Measurements from ENCODE around the gene LDAH.

The LDAH gene

GRCh38 chr2:20771299-20771698 is 51.6 kb downstream of the LDAH start:
- no peak for DNase-seq

- no peak for DNase-seq
These were observed 55.9 kb downstream of the LDAH start for GRCh38 chr2:20766798-20767644.

- no peak for DNase-seq
These were observed 56.7 kb downstream of the LDAH start for GRCh38 chr2:20766213-20766612.

- DNase-seq = no peak
These were observed 59.8 kb downstream of the LDAH start for GRCh38 chr2:20762945-20763683.

GRCh38 chr2:20759487-20759886 is 63.4 kb downstream of the LDAH start:
- DNase-seq = no peak

GRCh38 chr2:20758997-20759396 is 63.9 kb downstream of the LDAH start:
- DNase-seq = no peak

- DNase-seq = no peak
These were observed 65.4 kb downstream of the LDAH start for GRCh38 chr2:20757405-20758090.

GRCh38 chr2:20755132-20755800 is 67.6 kb downstream of the LDAH start:
- no peak for DNase-seq

- DNase-seq = no peak
These were observed 70.6 kb downstream of the LDAH start for GRCh38 chr2:20752293-20752692.

GRCh38 chr2:20747317-20747716 is 75.6 kb downstream of the LDAH start:
- DNase-seq = no peak

- no peak for DNase-seq
These were observed 76.9 kb downstream of the LDAH start for GRCh38 chr2:20745924-20746555.

GRCh38 chr2:20744366-20745335 is 78.2 kb downstream of the LDAH start:
- no peak for DNase-seq

- DNase-seq = no peak
These were observed 84.1 kb downstream of the LDAH start for GRCh38 chr2:20738772-20739171.

GRCh38 chr2:20737505-20737904 is 85.4 kb downstream of the LDAH start:
- no peak for DNase-seq

GRCh38 chr2:20728114-20728758 is 94.7 kb downstream of the LDAH start:
- DNase-seq = no peak

GRCh38 chr2:20726913-20727312 is 96.0 kb downstream of the LDAH start:
- no peak for DNase-seq

GRCh38 chr2:20725782-20726181 is 97.1 kb downstream of the LDAH start:
- DNase-seq = no peak

GRCh38 chr2:20724500-20725053 is 98.3 kb downstream of the LDAH start:
- no peak for DNase-seq

- no peak for DNase-seq
These were observed 99.4 kb downstream of the LDAH start for GRCh38 chr2:20723543-20723942.

- no peak for DNase-seq
These were observed 100.2 kb downstream of the LDAH start for GRCh38 chr2:20722592-20723240.

Measured in stimulated activated naive CD4-positive, alpha-beta T cell treated with Interleukin-2 at 50 U/mL for 16 hours (primary cell).